Measurements from ENCODE around the gene TBC1D17.

TBC1D17 gene

DNA sequence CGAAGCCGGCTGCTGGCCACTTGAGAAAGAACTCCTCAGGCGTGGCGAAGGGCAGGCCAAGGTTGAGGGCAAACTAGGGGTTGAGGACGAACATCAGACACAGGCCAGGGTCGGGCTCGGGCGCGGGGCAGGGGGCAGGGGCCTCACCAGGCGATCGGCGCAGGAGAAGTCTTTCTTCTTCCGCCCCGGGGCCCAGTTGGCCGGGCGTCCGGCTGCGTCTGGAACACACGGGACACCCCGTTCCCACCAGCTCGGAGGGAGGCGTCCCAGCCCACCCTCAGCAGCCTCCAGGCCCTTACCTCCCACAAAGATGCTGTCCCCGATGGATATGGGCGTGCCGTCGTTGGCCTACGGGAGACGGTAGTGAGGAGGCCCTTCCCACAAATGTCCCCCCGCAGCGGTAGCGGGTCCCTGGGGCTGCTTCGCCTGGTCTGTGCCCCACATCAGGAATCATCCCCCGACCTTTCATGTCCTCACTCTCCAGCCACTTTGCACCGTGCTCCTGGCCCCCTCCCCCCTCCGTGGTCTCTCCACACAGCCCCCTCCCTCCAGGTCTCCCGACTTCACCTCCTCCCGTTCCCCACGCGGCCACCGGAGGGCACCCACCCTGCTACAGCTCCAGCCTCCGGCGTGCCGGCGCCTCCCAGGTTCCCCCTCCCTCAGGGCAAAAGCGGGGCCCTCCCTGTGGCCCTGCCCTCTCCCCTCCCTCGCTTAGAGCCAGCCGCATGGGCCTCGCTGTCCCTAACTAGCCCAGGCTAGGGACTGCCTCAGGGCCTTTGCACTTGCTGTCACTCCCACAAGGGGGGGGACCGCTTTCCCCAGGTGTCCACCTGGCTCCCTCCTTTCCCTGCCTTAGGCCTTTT, 14.9 kb upstream of the TBC1D17 start:
- peak in 1 of 5 experiments; percentile 51 for DNase-seq

GRCh38 chr19:49863254-49863934, 14.1 kb upstream of the TBC1D17 start:
- DNase-seq = no peak

GRCh38 chr19:49863935-49864320, 13.6 kb upstream of the TBC1D17 start:
- DNase-seq = no peak

GRCh38 chr19:49864890-49865289, 12.6 kb upstream of the TBC1D17 start:
- no peak for DNase-seq

- DNase-seq = peak; percentile 62 to 95 (median 83)
Observed at GRCh38 chr19:49866933-49867782, 10.3 kb upstream of the TBC1D17 start, which contains the start of gene PNKP. Gene PNKP (minus strand): TSS chr19:49867576. CDS start chr19:49867204, 372 bp downstream.

DNA sequence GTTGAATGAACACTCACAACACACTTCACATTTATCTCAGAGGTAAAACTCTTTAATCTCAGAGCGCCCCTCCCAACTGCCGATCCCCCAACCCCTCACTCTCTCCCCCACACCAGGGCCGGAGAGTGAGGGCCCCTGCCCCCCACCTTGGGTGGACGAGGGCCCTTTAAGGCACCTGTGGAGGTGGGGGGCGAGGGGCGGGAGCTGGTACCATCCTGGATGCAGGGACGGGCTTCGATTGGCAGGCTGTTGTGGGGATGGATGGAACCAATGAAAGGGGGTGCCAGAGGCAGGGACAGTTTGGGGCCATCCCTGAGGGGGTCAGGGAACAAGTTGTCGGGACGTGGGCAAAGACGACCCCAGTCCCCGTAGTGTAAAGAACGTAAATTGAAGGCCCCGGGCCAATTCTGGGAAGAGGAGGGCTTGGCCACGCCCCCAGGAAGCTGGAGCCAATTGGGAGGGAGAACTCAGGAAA, 8.5 kb upstream of the TBC1D17 start:
- DNase-seq = no peak

DNA sequence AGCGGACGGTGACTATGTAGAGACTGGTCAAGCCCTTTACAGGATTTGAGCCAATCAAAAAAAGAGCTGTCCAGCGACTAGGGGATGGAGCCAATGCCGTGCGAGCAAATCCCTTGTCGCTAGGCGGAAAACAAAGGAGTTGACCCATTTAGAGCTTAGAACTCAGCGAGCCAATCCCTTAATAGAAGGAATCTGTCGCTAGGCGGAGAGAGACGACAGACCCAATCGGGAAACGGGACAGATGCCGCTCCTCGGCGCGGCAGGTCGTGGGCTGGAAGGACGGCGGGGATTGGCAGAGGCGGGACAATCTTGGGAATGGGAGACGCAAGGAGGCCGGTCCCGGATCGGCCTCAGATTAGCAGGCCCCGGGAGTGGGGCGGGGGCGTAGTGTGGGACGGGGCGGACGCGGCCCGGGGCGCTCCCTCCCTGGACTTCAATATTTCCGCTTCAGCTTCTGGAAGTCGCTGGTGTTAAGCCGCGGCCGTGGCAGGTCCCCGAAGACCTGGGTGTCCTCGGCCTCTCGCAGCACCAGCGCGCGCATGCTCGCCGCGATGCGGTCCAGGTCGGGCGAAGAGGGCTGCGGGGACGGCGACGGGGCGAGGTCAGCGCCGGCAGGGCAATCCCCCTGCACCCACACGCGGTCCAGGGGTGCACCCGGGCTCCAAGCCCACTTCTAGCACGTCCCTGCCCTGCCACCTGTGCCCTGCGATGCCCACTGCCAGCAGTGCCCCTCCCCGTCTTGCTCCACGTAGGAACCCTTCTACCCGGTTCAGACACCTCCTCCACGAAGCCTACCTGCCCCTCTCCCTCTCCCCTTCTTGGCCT, 7.8 kb upstream of the TBC1D17 start:
- DNase-seq = peak; percentile 78 to 99 (median 87)

DNA sequence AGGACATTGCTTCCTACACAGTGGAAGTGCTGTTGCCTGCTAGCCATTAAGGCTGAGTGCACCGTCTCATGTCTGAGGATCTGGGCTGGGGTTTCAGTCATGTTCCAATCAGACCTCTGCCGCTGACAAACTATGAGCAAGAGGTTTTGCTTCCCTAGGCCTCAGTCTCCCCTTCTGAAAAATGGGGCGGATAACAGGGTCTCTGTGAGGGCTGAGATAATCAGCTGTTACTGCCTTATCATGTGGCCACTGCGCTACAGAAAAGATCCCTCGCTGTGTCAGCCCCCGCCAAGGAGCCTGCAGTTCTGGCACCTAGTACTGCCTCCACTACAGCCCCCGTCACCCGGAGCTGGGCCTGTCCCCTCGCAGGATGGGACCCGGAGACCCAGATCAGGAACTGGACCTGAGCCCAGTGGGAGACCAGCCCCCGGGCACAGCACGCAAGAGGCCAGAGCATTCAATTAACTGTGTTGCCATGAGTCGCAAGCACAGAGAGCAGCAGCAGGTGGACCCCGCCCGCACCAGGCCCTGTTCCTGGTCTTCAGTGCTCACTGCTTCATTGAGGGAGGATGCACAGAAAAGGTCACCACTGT, 7.1 kb upstream of the TBC1D17 start:
- DNase-seq = no peak

- no peak for DNase-seq
Observed at GRCh38 chr19:49871349-49871985, 6.0 kb upstream of the TBC1D17 start.

GRCh38 chr19:49872245-49873128, 5.0 kb upstream of the TBC1D17 start:
- DNase-seq = no peak

DNA sequence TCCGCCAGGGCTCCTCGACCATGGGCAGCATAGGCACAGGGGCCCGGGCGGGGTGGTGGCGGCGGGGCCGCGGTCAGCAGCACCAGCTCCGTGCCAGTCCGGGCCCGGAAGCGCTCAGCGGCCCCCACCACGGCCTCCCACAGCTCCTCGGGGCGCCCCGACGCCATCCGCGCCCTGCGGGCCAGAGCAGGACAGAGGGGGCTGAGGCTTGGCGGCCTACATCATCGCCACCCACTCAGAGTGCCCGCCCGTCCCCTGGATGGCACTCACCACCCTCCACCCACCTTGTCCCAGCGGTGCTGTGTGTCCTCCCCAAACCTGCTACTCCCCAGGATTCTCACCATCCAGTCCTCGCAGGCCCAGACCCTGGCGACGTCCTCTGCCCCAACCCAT, 4.4 kb upstream of the TBC1D17 start:
- DNase-seq = no peak

DNA sequence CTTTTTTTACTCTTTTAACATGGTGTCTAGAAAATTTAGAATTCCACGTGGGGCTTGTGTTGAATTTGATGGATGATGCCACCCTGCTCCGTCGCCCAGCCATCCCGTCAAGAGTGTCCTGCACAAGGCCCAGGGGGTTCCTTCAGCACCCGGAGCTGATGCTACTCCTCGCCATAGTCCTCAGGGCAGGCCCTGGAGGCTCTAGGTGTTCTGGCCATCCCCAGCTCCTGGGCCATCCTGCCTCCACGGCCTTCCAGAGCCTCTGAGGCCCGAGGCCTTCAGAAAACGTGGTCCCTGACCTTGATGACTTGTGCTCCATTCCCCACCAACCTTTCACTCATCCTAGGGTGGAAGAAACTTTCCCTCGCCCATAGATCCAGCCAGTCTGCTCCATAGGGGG, 3.7 kb upstream of the TBC1D17 start:
- no peak for DNase-seq

GRCh38 chr19:49874503-49875157, 2.9 kb upstream of the TBC1D17 start:
- no peak for DNase-seq

GRCh38 chr19:49875177-49875576, 2.3 kb upstream of the TBC1D17 start:
- no peak for DNase-seq

GRCh38 chr19:49875857-49876421, 1.6 kb upstream of the TBC1D17 start:
- DNase-seq = peak in 4 of 5 experiments; percentile 20 to 65 (median 32)

DNA sequence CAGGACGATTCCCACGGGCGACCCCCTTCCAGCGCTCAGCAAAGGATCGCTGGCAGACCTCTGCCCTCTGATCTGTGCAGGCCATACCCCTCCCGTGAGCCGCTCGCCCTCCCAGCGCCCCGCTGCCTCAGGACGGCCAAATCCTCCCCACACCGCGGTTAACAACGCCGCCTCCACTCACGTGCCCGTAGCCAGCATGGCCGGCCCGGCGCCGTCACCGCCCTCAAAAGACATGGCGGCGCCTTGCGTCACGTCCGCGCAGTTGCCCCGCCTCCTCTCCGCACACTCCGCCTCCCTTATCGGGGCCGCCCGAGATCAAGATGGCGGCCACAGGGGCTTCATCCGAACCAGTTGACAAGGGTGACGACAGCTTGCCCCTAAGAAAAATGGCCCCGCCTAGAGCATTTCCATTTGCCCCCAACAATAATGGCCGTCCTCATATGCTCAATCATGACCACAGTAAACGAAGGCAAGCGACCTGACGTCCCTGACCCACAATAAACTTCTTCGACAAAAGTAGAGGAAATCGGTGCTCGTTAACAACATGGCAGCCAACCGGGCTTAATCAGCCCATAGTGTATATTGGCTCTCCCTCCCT, 981 bp upstream of the TBC1D17 start:
- peak; percentile 93 to 99 (median 97) for DNase-seq

GRCh38 chr19:49877879-49878743, 609 bp downstream of the TBC1D17 start:
- peak; percentile 97 to 99 (median 98) for DNase-seq

GRCh38 chr19:49878744-49879070, 1.2 kb downstream of the TBC1D17 start:
- no peak for DNase-seq
